Fibroblast of the aortic adventitia (primary cell): ENCODE measurements around the gene EPN3. TPM values are rescaled to one million over a fixed set of nuclear protein-coding genes. Genes with fewer than 3 reads are reported as not detected.
A peak's percentile ranks its signal among the peaks of the same experiment; 100 is the strongest.

Experiments used
- DNase-seq: peaks from one replicate; pipeline ENCODE4 v3.0.0-alpha.2; 2010; ENCODE audit warnings: low read depth
- H3K4me3 ChIP-seq: 2 replicates; pipeline ENCODE4 v1.5.1; 2011; ENCODE audit warnings: low read depth, mild to moderate bottlenecking, control low read depth, low read length, moderate library complexity
- CTCF ChIP-seq: IDR thresholded peaks from 2 replicates; pipeline ENCODE4 v1.5.1; 2011; ENCODE audit warnings: mild to moderate bottlenecking, low read length, control low read depth, inconsistent platforms; ENCODE audit not compliant: insufficient read depth
- total RNA-seq: library from RNA; depleted of rRNA; stranded (reverse); fragments of >200 nt; gene quantifications from 2 replicates; pipeline ENCODE4 v1.2.3, GENCODE V29; 2012; ENCODE audit warnings: low replicate concordance

The EPN3 gene
- total RNA-seq, 1 donor: not detected

- peak overlapping the region; percentile 69 for H3K4me3 ChIP-seq
- DNase-seq: peak; percentile 62
- peak; percentile 20 for TF ChIP-seq CTCF
Measured at GRCh38 chr17:50541716-50542688, 9.5 kb downstream of the EPN3 start.

GRCh38 chr17:50542795-50543774 lies 10.6 kb downstream of the EPN3 start:
- no peak overlapping the region for H3K4me3 ChIP-seq
- DNase-seq: no peak
- no peak for TF ChIP-seq CTCF

DNA sequence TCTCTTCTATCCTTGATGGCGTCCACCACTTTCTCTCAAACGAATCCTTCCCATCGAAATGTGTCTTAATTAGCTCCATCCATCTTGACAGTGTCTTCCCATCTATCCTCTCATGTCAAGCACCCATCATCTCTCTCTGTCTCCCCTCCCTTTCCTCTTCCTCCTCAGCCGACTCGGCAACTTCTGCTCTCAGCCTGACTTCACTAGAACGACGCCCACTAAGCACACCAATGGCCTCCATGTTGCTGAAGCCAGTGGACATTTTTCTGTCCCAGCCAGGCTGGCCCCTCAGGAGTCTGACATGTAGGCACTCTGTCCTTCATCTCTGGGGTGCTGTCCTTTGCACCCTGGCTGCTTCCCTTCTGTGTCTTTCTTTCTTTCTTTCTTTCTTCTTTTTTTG lies 12.0 kb downstream of the EPN3 start:
- TF ChIP-seq CTCF: no peak
- no peak overlapping the region for H3K4me3 ChIP-seq

DNA sequence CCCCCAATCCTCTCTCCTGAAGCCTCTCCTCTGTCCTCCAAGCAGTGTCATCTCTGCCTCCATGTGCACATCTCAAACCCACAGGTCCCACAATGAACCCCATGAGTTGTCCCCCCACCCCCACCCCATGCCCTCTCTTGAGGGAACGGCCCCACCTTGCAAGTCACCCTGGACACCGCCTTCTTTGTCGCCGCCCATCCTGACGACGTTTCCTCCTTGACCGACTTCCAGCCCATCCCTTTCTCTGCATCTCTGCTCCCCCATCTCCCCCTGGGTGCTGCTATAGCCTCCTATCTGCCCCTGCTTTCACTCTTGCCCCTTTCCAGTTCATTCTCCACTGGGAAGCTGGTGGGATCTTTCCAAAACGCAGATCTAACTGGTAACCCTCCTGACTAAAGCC lies 12.8 kb downstream of the EPN3 start:
- H3K4me3 ChIP-seq: no peak overlapping the region
- no peak for DNase-seq
- TF ChIP-seq CTCF: no peak

More for the DNA sequence above, 12.0 kb downstream of the EPN3 start:
- no peak for DNase-seq

- peak overlapping the region; percentile 18 for H3K4me3 ChIP-seq
- DNase-seq: no peak
- TF ChIP-seq CTCF: no peak
Measured at GRCh38 chr17:50546701-50547034, 14.1 kb downstream of the EPN3 start.

GRCh38 chr17:50547035-50547735 lies 14.7 kb downstream of the EPN3 start, which contains the start of gene SPATA20:
TSS of gene SPATA20 (plus strand) at chr17:50547174. CDS start at chr17:50547209, 35 bp downstream.
- H3K4me3 ChIP-seq: peak within 1 kb of the TSS; percentile 77
- TF ChIP-seq CTCF: peak; percentile 97
- peak; percentile 87 for DNase-seq
